UCSD-AML1 (cell line): ENCODE results near the gene IFNG.
A peak's percentile ranks its signal among the peaks of the same experiment; 100 is the strongest.

ENCODE experiments used
- DNase-seq: peaks from one replicate; lab custom pipeline; 2025; ENCODE audit not compliant: unreplicated experiment; lab: John Stamatoyannopoulos, UW

The IFNG gene

GRCh38 chr12:68118096-68118755 lies 41.3 kb downstream of the IFNG start:
- no peak for DNase-seq

GRCh38 chr12:68117661-68118060 lies 41.9 kb downstream of the IFNG start:
- no peak for DNase-seq

GRCh38 chr12:68115281-68115680 lies 44.3 kb downstream of the IFNG start:
- DNase-seq = no peak

- no peak for DNase-seq
Observed at GRCh38 chr12:68114606-68115005, 44.9 kb downstream of the IFNG start.

- peak; percentile 11 for DNase-seq
Observed at GRCh38 chr12:68113644-68114043, 45.9 kb downstream of the IFNG start.

- no peak for DNase-seq
Observed at GRCh38 chr12:68111995-68112394, 47.5 kb downstream of the IFNG start.

- DNase-seq = no peak
Observed at GRCh38 chr12:68109444-68110217, 49.9 kb downstream of the IFNG start.

- DNase-seq = no peak
Observed at GRCh38 chr12:68109001-68109400, 50.5 kb downstream of the IFNG start.

- DNase-seq = no peak
Observed at GRCh38 chr12:68106660-68107059, 52.9 kb downstream of the IFNG start.

- no peak for DNase-seq
Observed at GRCh38 chr12:68106160-68106559, 53.4 kb downstream of the IFNG start.
